Peyer's patch (tissue), 4 donors: ENCODE measurements around the gene TP53AIP1.

Experiments used
- CTCF ChIP-seq, 6 experiments: fragments of 450-650 bp in 4 of 6; fragments of 200-600 bp in 2 of 6; sonication (generic) in 1 of 6; IDR thresholded peaks; one replicate each; pipeline ENCODE4 v1.5.1; 2017 to 2019; ENCODE audit warnings: antibody characterized with exemption in 6 of 6, mild to moderate bottlenecking in 3 of 6, moderate library complexity in 1 of 6
- POLR2A ChIP-seq, 2 donors: fragments of 450-650 bp; IDR thresholded peaks; one replicate each; pipeline ENCODE4 v1.5.1; 2017; ENCODE audit warnings: antibody characterized with exemption in 2 of 2, mild to moderate bottlenecking in 2 of 2, moderate library complexity in 2 of 2

- TF ChIP-seq CTCF (IDR thresholded peaks at IDR 0.05) (no peak), POLR2A (IDR thresholded peaks at IDR 0.05) (no peak)
These were observed 49.7 kb downstream of the TP53AIP1 start for GRCh38 chr11:128892866-128893565.
